ENCODE results near the gene ADAMTS16. TPM values are rescaled to one million over a fixed set of nuclear protein-coding genes. Genes with fewer than 3 reads are reported as not detected.

The ADAMTS16 gene
- total and polyA plus RNA-seq, 2 donors from 2014 or later, result 5.6 to 7.5 TPM

- Histone ChIP-seq H3K4me3 (ENCODE audit: low read length in 3 of 3) (no peak overlapping the region), H3K27me3 (ENCODE audit: control insufficient read depth, insufficient read depth, low read length) (no peaks in the 10 kb centered on the region), H3K9ac (ENCODE audit: low read length in 3 of 3) (no peak overlapping the region), H3K4me1 (ENCODE audit: control insufficient read depth in 2 of 3, insufficient read depth in 2 of 3, low read depth in 1 of 3, low read length in 3 of 3) (peaks cover 0 to 8% (median 7%) of the 10 kb centered on the region in 3 donors), H3K9me3 (ENCODE audit: control insufficient read depth in 2 of 3, insufficient read depth in 1 of 3, low read length in 3 of 3) (peaks cover 0 to 6% (median 0%) of the 10 kb centered on the region in 3 donors), H3K36me3 (ENCODE audit: control insufficient read depth in 2 of 3, insufficient read depth in 3 of 3, low read length in 3 of 3) (peaks cover 0 to 2% (median 0%) of the 10 kb centered on the region in 3 donors), H3K27ac (ENCODE audit: low read depth in 2 of 2, low read length in 2 of 2) (no peak overlapping the region)
- intact Hi-C loops (cut with DNase I), result no loop called here
- FAIRE-seq, result no peak
- DNase-seq, result no peak
- TF ChIP-seq CTCF (IDR thresholded peaks at IDR 0.05; ENCODE audit: borderline replicate concordance, extremely low read depth, insufficient read depth), result no peak
Measured at GRCh38 chr5:5301176-5301575, 161.0 kb downstream of the ADAMTS16 start.

GRCh38 chr5:5302201-5302600 is 162.1 kb downstream of the ADAMTS16 start:
- Histone ChIP-seq H3K27me3 (ENCODE audit: control insufficient read depth, insufficient read depth, low read length) (no peaks in the 10 kb centered on the region), H3K36me3 (ENCODE audit: control insufficient read depth in 2 of 3, insufficient read depth in 3 of 3, low read length in 3 of 3) (peaks cover 0 to 2% (median 0%) of the 10 kb centered on the region in 3 donors), H3K9me3 (ENCODE audit: control insufficient read depth in 2 of 3, insufficient read depth in 1 of 3, low read length in 3 of 3) (peaks cover 0 to 6% (median 0%) of the 10 kb centered on the region in 3 donors), H3K4me3 (ENCODE audit: low read length in 3 of 3) (no peak overlapping the region), H3K4me1 (ENCODE audit: control insufficient read depth in 2 of 3, insufficient read depth in 2 of 3, low read depth in 1 of 3, low read length in 3 of 3) (peaks cover 0 to 8% (median 7%) of the 10 kb centered on the region in 3 donors), H3K9ac (ENCODE audit: low read length in 3 of 3) (no peak overlapping the region), H3K27ac (ENCODE audit: low read depth in 2 of 2, low read length in 2 of 2) (no peak overlapping the region)
- DNase-seq (no peak), FAIRE-seq (no peak)
- no peak for TF ChIP-seq CTCF (IDR thresholded peaks at IDR 0.05; ENCODE audit: borderline replicate concordance, extremely low read depth, insufficient read depth)
- intact Hi-C loops (cut with DNase I), result no loop called here

- Histone ChIP-seq H3K4me3 (ENCODE audit: low read length in 3 of 3) (no peak overlapping the region), H3K27me3 (ENCODE audit: control insufficient read depth, insufficient read depth, low read length) (no peaks in the 10 kb centered on the region), H3K36me3 (ENCODE audit: control insufficient read depth in 2 of 3, insufficient read depth in 3 of 3, low read length in 3 of 3) (peaks cover 0 to 2% (median 0%) of the 10 kb centered on the region in 3 donors), H3K9me3 (ENCODE audit: control insufficient read depth in 2 of 3, insufficient read depth in 1 of 3, low read length in 3 of 3) (peaks cover 0 to 6% (median 0%) of the 10 kb centered on the region in 3 donors), H3K27ac (ENCODE audit: low read depth in 2 of 2, low read length in 2 of 2) (no peak overlapping the region), H3K9ac (ENCODE audit: low read length in 3 of 3) (no peak overlapping the region), H3K4me1 (ENCODE audit: control insufficient read depth in 2 of 3, insufficient read depth in 2 of 3, low read depth in 1 of 3, low read length in 3 of 3) (peaks cover 0 to 8% (median 5%) of the 10 kb centered on the region in 3 donors)
- DNase-seq (no peak), FAIRE-seq (no peak)
- no peak for TF ChIP-seq CTCF (IDR thresholded peaks at IDR 0.05; ENCODE audit: borderline replicate concordance, extremely low read depth, insufficient read depth)
- intact Hi-C loops (cut with DNase I), result no loop called here
Measured at GRCh38 chr5:5303242-5303641, 163.1 kb downstream of the ADAMTS16 start.
